IMR-90 (cell line): ENCODE measurements around the gene TMEM179. TPM values are rescaled to one million over a fixed set of nuclear protein-coding genes. Genes with fewer than 3 reads are reported as not detected.

Experiments used
- ATAC-seq: fragments of 200-7000 bp; cut with Tn5 transposase; 2 replicates; pipeline ENCODE4 v1.9.1; 2020; ENCODE audit warnings: low read depth, mild to moderate bottlenecking, moderate library complexity
- BruUV-seq: library from RNA; stranded (reverse); fragments of 400-500 nt; replicated peaks from 2 replicates; lab custom pipeline; 2021; lab: Mats Ljungman, UMichigan
- CTCF ChIA-PET: fragments of 300-600 bp; formaldehyde crosslinking; extraction: SDS; loops from one replicate; lab custom pipeline; 2021; ENCODE audit warnings: antibody characterized with exemption; lab: Yijun Ruan, JAX
- POLR2A ChIA-PET: fragments of 300-600 bp; sonication (Branson Sonifier 250); formaldehyde crosslinking; loops from one replicate; lab custom pipeline; 2022; ENCODE audit warnings: antibody characterized with exemption; ENCODE audit not compliant: unreplicated experiment; lab: Charles Lee
- DNase-seq: peaks from one replicate; pipeline ENCODE4 v3.0.0; 2013
- H2AFZ ChIP-seq: replicated peaks from 2 replicates; pipeline ENCODE3; 2013; ENCODE audit warnings: low read length, mild to moderate bottlenecking; ENCODE audit not compliant: poor library complexity
- H2AK5ac ChIP-seq: 2 replicates; pipeline ENCODE4 v1.6.1; 2013; ENCODE audit warnings: low read depth, low read length, inconsistent platforms
- H2AK9ac ChIP-seq: replicated peaks from 2 replicates; pipeline ENCODE3; 2013; ENCODE audit warnings: mild to moderate bottlenecking, low read depth, low read length, moderate library complexity; ENCODE audit not compliant: poor library complexity
- H2BK120ac ChIP-seq: 2 replicates; pipeline ENCODE4 v1.6.1; 2013; ENCODE audit warnings: low read depth, low read length, inconsistent platforms
- H2BK15ac ChIP-seq: 3 replicates; pipeline ENCODE4 v1.6.1; 2013; ENCODE audit warnings: low read depth, low read length, inconsistent platforms
- H2BK20ac ChIP-seq: 2 replicates; pipeline ENCODE4 v1.6.1; 2013; ENCODE audit warnings: low read depth, mild to moderate bottlenecking, inconsistent platforms, low read length, moderate library complexity
- H2BK5ac ChIP-seq: 2 replicates; pipeline ENCODE4 v1.6.1; 2013; ENCODE audit warnings: mild to moderate bottlenecking, low read depth, low read length, inconsistent platforms; ENCODE audit not compliant: poor library complexity, severe bottlenecking
- H3K14ac ChIP-seq: replicated peaks from 2 replicates; pipeline ENCODE4 v1.6.1; 2013; ENCODE audit warnings: low read depth, low read length, inconsistent platforms
- H3K18ac ChIP-seq: 2 replicates; pipeline ENCODE4 v1.6.1; 2013; ENCODE audit warnings: low read depth, low read length, control low read depth
- H3K23ac ChIP-seq: 2 replicates; pipeline ENCODE4 v1.6.1; 2013; ENCODE audit warnings: low read depth, low read length, inconsistent platforms
- H3K27ac ChIP-seq: 2 replicates; pipeline ENCODE4 v1.5.1; 2013; ENCODE audit warnings: mild to moderate bottlenecking, control low read depth, low read length; ENCODE audit not compliant: insufficient read depth
- H3K27me3 ChIP-seq: 2 replicates; pipeline ENCODE4 v1.6.1; 2013; ENCODE audit warnings: low read length; ENCODE audit not compliant: control insufficient read depth, insufficient read depth
- H3K36me3 ChIP-seq: 2 replicates; pipeline ENCODE4 v1.6.1; 2013; ENCODE audit warnings: low read length, mixed read lengths; ENCODE audit not compliant: control insufficient read depth, insufficient read depth
- H3K4ac ChIP-seq: 2 replicates; pipeline ENCODE4 v1.6.1; 2013; ENCODE audit warnings: low read depth, low read length, inconsistent platforms
- H3K4me1 ChIP-seq: 2 replicates; pipeline ENCODE4 v1.6.1; 2013; ENCODE audit warnings: low read length, mixed read lengths; ENCODE audit not compliant: control insufficient read depth, insufficient read depth
- H3K4me2 ChIP-seq: 2 replicates; pipeline ENCODE4 v1.6.1; 2013; ENCODE audit warnings: low read depth, mild to moderate bottlenecking, control low read depth, low read length, moderate library complexity
- H3K4me3 ChIP-seq: 2 replicates; pipeline ENCODE4 v1.5.1; 2013; ENCODE audit warnings: low read depth, mild to moderate bottlenecking, control low read depth, low read length, moderate library complexity; ENCODE audit not compliant: insufficient read depth
- H3K56ac ChIP-seq: 2 replicates; pipeline ENCODE4 v1.6.1; 2013; ENCODE audit warnings: low read length, inconsistent platforms; ENCODE audit not compliant: insufficient read depth; ENCODE audit errors: extremely low read depth
- H3K79me1 ChIP-seq, 2 experiments: 2 replicates each; pipeline ENCODE4 v1.6.1; 2013; ENCODE audit warnings: low read length in 2 of 2, inconsistent platforms in 1 of 2, low read depth in 1 of 2
- H3K9ac ChIP-seq: 2 replicates; pipeline ENCODE4 v1.6.1; 2013; ENCODE audit warnings: low read depth, low read length, control low read depth
- H3K9me1 ChIP-seq: 2 replicates; pipeline ENCODE4 v1.6.1; 2013; ENCODE audit warnings: low read length, inconsistent platforms; ENCODE audit not compliant: insufficient read depth
- H3K9me3 ChIP-seq: 2 replicates; pipeline ENCODE4 v1.6.1; 2013; ENCODE audit warnings: low read length; ENCODE audit not compliant: control insufficient read depth, insufficient read depth
- H4K20me1 ChIP-seq: 2 replicates; pipeline ENCODE4 v1.6.1; 2013; ENCODE audit warnings: low read length, inconsistent platforms; ENCODE audit not compliant: insufficient read depth
- H4K5ac ChIP-seq: 2 replicates; pipeline ENCODE4 v1.6.1; 2013; ENCODE audit warnings: mild to moderate bottlenecking, low read depth, low read length, control low read depth
- H4K8ac ChIP-seq, 2 experiments: 2 replicates each; pipeline ENCODE4 v1.6.1; 2013; ENCODE audit warnings: low read depth in 2 of 2, low read length in 2 of 2, control low read depth in 1 of 2, inconsistent platforms in 1 of 2
- H4K91ac ChIP-seq: 2 replicates; pipeline ENCODE4 v1.6.1; 2013; ENCODE audit warnings: low read depth, low read length, inconsistent platforms; ENCODE audit not compliant: insufficient read depth
- BHLHE40 ChIP-seq: fragments of 150-350 bp; IDR thresholded peaks from 2 replicates; pipeline ENCODE4 v1.6.1; 2016; ENCODE audit warnings: mild to moderate bottlenecking, low read depth, low read length
- CHD1 ChIP-seq: IDR thresholded peaks from 2 replicates; pipeline ENCODE4 v1.6.1; 2012; ENCODE audit warnings: low read depth, low read length, improper control_type of control experiment
- MAFK ChIP-seq: IDR thresholded peaks from 2 replicates; pipeline ENCODE4 v1.6.1; 2012; ENCODE audit warnings: low read depth, low read length, improper control_type of control experiment
- MAZ ChIP-seq: IDR thresholded peaks from 2 replicates; pipeline ENCODE4 v1.6.1; 2012; ENCODE audit warnings: low read depth, mild to moderate bottlenecking, low read length, improper control_type of control experiment, moderate library complexity, borderline replicate concordance
- MXI1 ChIP-seq: IDR thresholded peaks from 2 replicates; pipeline ENCODE4 v1.6.1; 2012; ENCODE audit warnings: low read depth, mild to moderate bottlenecking, low read length, moderate library complexity, borderline replicate concordance
- RFX5 ChIP-seq: IDR thresholded peaks from 2 replicates; pipeline ENCODE4 v1.8.0; 2012; ENCODE audit warnings: low read depth, mild to moderate bottlenecking, low read length, moderate library complexity
- SMC3 ChIP-seq: fragments of 150-350 bp; IDR thresholded peaks from 2 replicates; pipeline ENCODE4 v1.6.1; 2016; ENCODE audit warnings: low read depth, mild to moderate bottlenecking, antibody characterized with exemption, low read length, moderate library complexity
- WGBS, 2 experiments: methylation state at CpG; one replicate each; pipeline versions ENCODE4 v1.1.5 to v1.1.7; 2013; ENCODE audit warnings: missing lambda C conversion rate in 2 of 2; ENCODE audit not compliant: insufficient read length in 1 of 2; ENCODE audit errors: extremely low coverage in 2 of 2; 5-methylcytosine and 5-hydroxymethylcytosine counted together
- dilution Hi-C: fragments of 300-500 bp; cut with HindIII; formaldehyde crosslinking; loops from one replicate; pipeline ENCODE4 v1.14.3; 2018; ENCODE audit warnings: low sequenced_read_pairs; ENCODE audit not compliant: unreplicated experiment
- in situ Hi-C: fragments of 300-500 bp; cut with MboI; formaldehyde crosslinking; loops from 3 replicates; pipeline ENCODE4 v1.14.3; 2019; ENCODE audit warnings: low sequenced_read_pairs, inconsistent platforms, mixed read lengths
- intact Hi-C: fragments of 100-400 bp; cut with micrococcal nuclease; formaldehyde crosslinking; loops from 2 replicates; pipeline ENCODE4 v1.10.0; 2022
- polyA plus RNA-seq, 3 experiments: library from polyadenylated mRNA; depleted of rRNA; stranded (reverse); fragments of >200 nt; gene quantifications; 2 replicates each; pipeline ENCODE4 v1.2.3, GENCODE V29; 2012; ENCODE audit warnings: low replicate concordance in 1 of 3
- total RNA-seq: library from RNA; depleted of rRNA; stranded (reverse); fragments of >200 nt; gene quantifications from 2 replicates; pipeline ENCODE4 v1.2.3, GENCODE V29; 2012
- TF ChIP-seq, protein P1 (sequence below): conservative IDR thresholded peaks from 2 replicates; pipeline ENCODE4 v1.5.1; 2012; ENCODE audit warnings: mild to moderate bottlenecking, low read depth, low read length, improper control_type of control experiment

The TMEM179 gene
- total and polyA plus RNA-seq, 2 of the 4 experiments (the other 2 are of a cell fraction) = not detected

- 54% methylated on average over 8 of the region's 19 CpGs; no CpG with 5 or more reads in 1 of the 2 experiments for WGBS, 2 experiments
- Histone ChIP-seq H3K14ac (no peak overlapping the region), H4K91ac (no peak overlapping the region), H3K4me1 (no peaks in the 10 kb centered on the region), H3K23ac (no peak overlapping the region), H3K27ac (no peak overlapping the region), H3K4me2 (no peak overlapping the region), H2BK5ac (no peak overlapping the region), H4K8ac (no peak overlapping the region), H4K20me1 (no peaks in the 10 kb centered on the region), H4K5ac (no peak overlapping the region), H3K4ac (no peak overlapping the region), H2AK9ac (no peak overlapping the region), H3K27me3 (peaks cover 6% of the 10 kb centered on the region; the same call in 1 of the 2 replicates), H3K9me1 (no peaks in the 10 kb centered on the region), H2BK20ac (no peak overlapping the region), H3K56ac (no peak overlapping the region), H2AK5ac (no peak overlapping the region), H3K36me3 (no peaks in the 10 kb centered on the region), H3K4me3 (no peak overlapping the region), H2AFZ (no peak overlapping the region), H3K79me1 (no peaks in the 10 kb centered on the region), H3K18ac (no peak overlapping the region), H3K9me3 (no peaks in the 10 kb centered on the region), H3K9ac (no peak overlapping the region), H2BK15ac (no peak overlapping the region), H2BK120ac (no peak overlapping the region)
- no TSS peak for BruUV-seq
- intact Hi-C loops = no loop called here
- dilution Hi-C loops = no loop called here
- in situ Hi-C loops = no loop called here
- ChIA-PET POLR2A (no interaction called here), CTCF (no interaction called here)
- ATAC-seq (no peak), DNase-seq (no peak)
- TF ChIP-seq MAZ (no peak), SMC3 (no peak), CHD1 (no peak), MXI1 (no peak), RFX5 (no peak), BHLHE40 (no peak), MAFK (no peak)
- TF ChIP-seq, protein P1, sequence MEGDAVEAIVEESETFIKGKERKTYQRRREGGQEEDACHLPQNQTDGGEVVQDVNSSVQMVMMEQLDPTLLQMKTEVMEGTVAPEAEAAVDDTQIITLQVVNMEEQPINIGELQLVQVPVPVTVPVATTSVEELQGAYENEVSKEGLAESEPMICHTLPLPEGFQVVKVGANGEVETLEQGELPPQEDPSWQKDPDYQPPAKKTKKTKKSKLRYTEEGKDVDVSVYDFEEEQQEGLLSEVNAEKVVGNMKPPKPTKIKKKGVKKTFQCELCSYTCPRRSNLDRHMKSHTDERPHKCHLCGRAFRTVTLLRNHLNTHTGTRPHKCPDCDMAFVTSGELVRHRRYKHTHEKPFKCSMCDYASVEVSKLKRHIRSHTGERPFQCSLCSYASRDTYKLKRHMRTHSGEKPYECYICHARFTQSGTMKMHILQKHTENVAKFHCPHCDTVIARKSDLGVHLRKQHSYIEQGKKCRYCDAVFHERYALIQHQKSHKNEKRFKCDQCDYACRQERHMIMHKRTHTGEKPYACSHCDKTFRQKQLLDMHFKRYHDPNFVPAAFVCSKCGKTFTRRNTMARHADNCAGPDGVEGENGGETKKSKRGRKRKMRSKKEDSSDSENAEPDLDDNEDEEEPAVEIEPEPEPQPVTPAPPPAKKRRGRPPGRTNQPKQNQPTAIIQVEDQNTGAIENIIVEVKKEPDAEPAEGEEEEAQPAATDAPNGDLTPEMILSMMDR = no peak
Observed at GRCh38 chr14:104546591-104547309, 57.8 kb downstream of the TMEM179 start.
